Skin epidermis (tissue), 12 donors: Measurements from ENCODE around the gene SCGB1C2.
A peak's percentile ranks its signal among the peaks of the same experiment; 100 is the strongest.
"Not testable (repeated sequence)": the region's sequence is repeated elsewhere in the genome, so short reads cannot be mapped to it uniquely, and the experiment has no call there.

Experiments
- H3K27ac ChIP-seq, 21 experiments: fragments of 200-600 bp; sonication (generic) in 11 of 21; one replicate each; pipeline ENCODE4 v1.5.0; 2020; ENCODE audit warnings: mild to moderate bottlenecking in 3 of 21, inconsistent platforms in 2 of 21, moderate library complexity in 2 of 21
- H3K4me3 ChIP-seq, 7 experiments: fragments of 200-600 bp; sonication (generic) in 2 of 7; one replicate each; pipeline ENCODE4 v1.5.0; 2020; ENCODE audit warnings: inconsistent platforms in 2 of 7, mild to moderate bottlenecking in 2 of 7, moderate library complexity in 1 of 7

SCGB1C2 gene

GRCh38 chr17:164303-165235 is 27.2 kb downstream of the SCGB1C2 start:
- Histone ChIP-seq H3K4me3 (no peak overlapping the region), H3K27ac (no peak overlapping the region)

GRCh38 chr17:165939-166338 is 28.6 kb downstream of the SCGB1C2 start:
- Histone ChIP-seq H3K27ac (no peak overlapping the region), H3K4me3 (no peak overlapping the region)

- not testable (repeated sequence) for H3K4me3 ChIP-seq, H3K27ac ChIP-seq
Observed at GRCh38 chr17:168614-169013, 31.2 kb downstream of the SCGB1C2 start.

- Histone ChIP-seq H3K4me3 (no peak overlapping the region), H3K27ac (no peak overlapping the region)
Observed at GRCh38 chr17:170130-170670, 32.8 kb downstream of the SCGB1C2 start.

- H3K4me3 ChIP-seq = no peak overlapping the region
- no peak overlapping the region for H3K27ac ChIP-seq
Observed at GRCh38 chr17:171871-172270, 34.5 kb downstream of the SCGB1C2 start.

- H3K4me3 ChIP-seq = no peak overlapping the region
Observed at GRCh38 chr17:172401-172800, 35.0 kb downstream of the SCGB1C2 start.

GRCh38 chr17:173166-173911 is 36.0 kb downstream of the SCGB1C2 start:
- no peak overlapping the region for H3K4me3 ChIP-seq
- no peak overlapping the region for H3K27ac ChIP-seq

More at GRCh38 chr17:172401-172800, 35.0 kb downstream of the SCGB1C2 start:
- no peak overlapping the region for H3K27ac ChIP-seq

- no peak overlapping the region for H3K27ac ChIP-seq
- H3K4me3 ChIP-seq = no peak overlapping the region
Observed at GRCh38 chr17:177155-177554, 39.8 kb downstream of the SCGB1C2 start.

GRCh38 chr17:177762-178161 is 40.4 kb downstream of the SCGB1C2 start:
- H3K4me3 ChIP-seq = no peak overlapping the region
- no peak overlapping the region for H3K27ac ChIP-seq

- H3K27ac ChIP-seq = peak overlapping the region in 2 of 21 experiments; percentile 33 to 68
- H3K4me3 ChIP-seq = no peak overlapping the region
Observed at GRCh38 chr17:178292-179065, 41.1 kb downstream of the SCGB1C2 start.

- Histone ChIP-seq H3K27ac (peak overlapping the region in 4 of 21 experiments; percentile 60 to 82 (median 70)), H3K4me3 (peak overlapping the region in 1 of 7 experiments; percentile 58)
Observed at GRCh38 chr17:179066-179432, 41.7 kb downstream of the SCGB1C2 start.

- H3K4me3 ChIP-seq = peak overlapping the region; percentile 30 to 58 (median 38)
- peak overlapping the region in 13 of 21 experiments; percentile 36 to 82 (median 67) for H3K27ac ChIP-seq
Observed at GRCh38 chr17:179781-180380, 42.5 kb downstream of the SCGB1C2 start.

- H3K27ac ChIP-seq = peak overlapping the region in 15 of 21 experiments; percentile 29 to 82 (median 60)
- H3K4me3 ChIP-seq = peak overlapping the region; percentile 30 to 58 (median 38)
Observed at GRCh38 chr17:180381-181244, 43.2 kb downstream of the SCGB1C2 start.

GRCh38 chr17:181245-182049 is 44.1 kb downstream of the SCGB1C2 start, which contains the start of gene DOC2B:
Gene DOC2B, minus strand, starts transcription at chr17:181650. Its CDS starts 171 bp downstream, at chr17:181479.
- Histone ChIP-seq H3K4me3 (peak within 1 kb of the TSS; percentile 30 to 58 (median 38)), H3K27ac (peak within 1 kb of the TSS in 14 of 21 experiments; percentile 29 to 82 (median 64))

- H3K4me3 ChIP-seq = peak overlapping the region in 4 of 7 experiments; percentile 25 to 58 (median 36)
- H3K27ac ChIP-seq = peak overlapping the region in 1 of 21 experiments; percentile 43
Observed at GRCh38 chr17:182050-182751, 44.8 kb downstream of the SCGB1C2 start.

GRCh38 chr17:183021-183420 is 45.7 kb downstream of the SCGB1C2 start:
- no peak overlapping the region for H3K27ac ChIP-seq
- H3K4me3 ChIP-seq = no peak overlapping the region
